Skeletal muscle tissue (tissue), 4 donors: Measurements from ENCODE around the gene HSPBAP1. TPM values are rescaled to one million over a fixed set of nuclear protein-coding genes. Genes with fewer than 3 reads are reported as not detected.
"Not testable (repeated sequence)": the region's sequence is repeated elsewhere in the genome, so short reads cannot be mapped to it uniquely, and the experiment has no call there.

Source experiments
- H3K27ac ChIP-seq: one replicate; pipeline ENCODE4 v1.7.0; 2013; ENCODE audit warnings: mild to moderate bottlenecking, low read depth, low read length, inconsistent platforms
- H3K27me3 ChIP-seq, 3 donors: one replicate each; pipeline ENCODE4 v1.7.0; 2013; ENCODE audit warnings: low read length in 3 of 3; ENCODE audit not compliant: control insufficient read depth in 3 of 3, insufficient read depth in 3 of 3
- H3K36me3 ChIP-seq, 3 donors: one replicate each; pipeline ENCODE4 v1.7.0; 2013; ENCODE audit warnings: low read length in 3 of 3; ENCODE audit not compliant: control insufficient read depth in 3 of 3, insufficient read depth in 3 of 3
- H3K4me1 ChIP-seq, 3 donors: one replicate each; pipeline ENCODE4 v1.7.0; 2013; ENCODE audit warnings: low read length in 3 of 3, mild to moderate bottlenecking in 3 of 3; ENCODE audit not compliant: control insufficient read depth in 3 of 3, insufficient read depth in 3 of 3
- H3K4me3 ChIP-seq, 3 donors: one replicate each; pipeline ENCODE4 v1.7.0; 2013; ENCODE audit warnings: low read length in 3 of 3
- H3K9ac ChIP-seq, 3 donors: one replicate each; pipeline ENCODE4 v1.7.0; 2013; ENCODE audit warnings: low read length in 3 of 3, mild to moderate bottlenecking in 3 of 3, moderate library complexity in 2 of 3, low read depth in 1 of 3
- H3K9me3 ChIP-seq, 3 donors: one replicate each; pipeline ENCODE4 v1.7.0; 2013; ENCODE audit warnings: low read length in 3 of 3; ENCODE audit not compliant: control insufficient read depth in 3 of 3
- total RNA-seq: library from RNA; depleted of rRNA; stranded (reverse); fragments of >200 nt; gene quantifications from one replicate; pipeline ENCODE4 v1.2.3, GENCODE V29; 2014
- donor health status: Osteomylitis.

The HSPBAP1 gene
- total RNA-seq, 1 donor from 2014 or later: 8.9 TPM

- Histone ChIP-seq H3K4me1 (no peaks in the 10 kb centered on the region), H3K36me3 (peaks cover 6 to 23% (median 13%) of the 10 kb centered on the region in 3 donors), H3K9me3 (no peaks in the 10 kb centered on the region), H3K9ac (no peak overlapping the region), H3K4me3 (no peak overlapping the region), H3K27me3 (no peaks in the 10 kb centered on the region), H3K27ac (no peak overlapping the region)
Observed at GRCh38 chr3:122745369-122746021, 48.1 kb downstream of the HSPBAP1 start.

- no peak overlapping the region for H3K4me3 ChIP-seq
- no peak overlapping the region for H3K27ac ChIP-seq
- H3K9ac ChIP-seq: no peak overlapping the region
- no peaks in the 10 kb centered on the region for H3K27me3 ChIP-seq
- H3K4me1 ChIP-seq: no peaks in the 10 kb centered on the region
- H3K9me3 ChIP-seq: no peaks in the 10 kb centered on the region
- peaks cover 12 to 33% (median 28%) of the 10 kb centered on the region in 3 donors for H3K36me3 ChIP-seq
Observed at GRCh38 chr3:122743581-122744120, 50.0 kb downstream of the HSPBAP1 start.

GRCh38 chr3:122742234-122742633 is 51.4 kb downstream of the HSPBAP1 start:
- no peaks in the 10 kb centered on the region for H3K27me3 ChIP-seq
- H3K4me3 ChIP-seq: no peak overlapping the region
- H3K9me3 ChIP-seq: no peaks in the 10 kb centered on the region
- no peak overlapping the region for H3K9ac ChIP-seq
- no peak overlapping the region for H3K27ac ChIP-seq
- H3K4me1 ChIP-seq: no peaks in the 10 kb centered on the region
- H3K36me3 ChIP-seq: peaks cover 12 to 33% (median 28%) of the 10 kb centered on the region in 3 donors

GRCh38 chr3:122739172-122739571 is 54.5 kb downstream of the HSPBAP1 start:
- Histone ChIP-seq H3K36me3 (peaks cover 12 to 33% (median 28%) of the 10 kb centered on the region in 3 donors), H3K27ac (no peak overlapping the region), H3K9me3 (no peaks in the 10 kb centered on the region), H3K27me3 (no peaks in the 10 kb centered on the region), H3K9ac (no peak overlapping the region), H3K4me1 (no peaks in the 10 kb centered on the region), H3K4me3 (no peak overlapping the region)

- not testable (repeated sequence) for H3K9me3 ChIP-seq, H3K27ac ChIP-seq, H3K9ac ChIP-seq, H3K4me3 ChIP-seq, H3K4me1 ChIP-seq, H3K27me3 ChIP-seq, H3K36me3 ChIP-seq
Observed at GRCh38 chr3:122732682-122733525, 60.7 kb downstream of the HSPBAP1 start.

GRCh38 chr3:122730240-122730639 is 63.4 kb downstream of the HSPBAP1 start:
- Histone ChIP-seq H3K4me3 (no peak overlapping the region), H3K4me1 (no peaks in the 10 kb centered on the region), H3K36me3 (peaks cover 0 to 7% (median 0%) of the 10 kb centered on the region in 3 donors), H3K27me3 (no peaks in the 10 kb centered on the region), H3K9me3 (no peaks in the 10 kb centered on the region), H3K9ac (no peak overlapping the region), H3K27ac (no peak overlapping the region)

- Histone ChIP-seq H3K36me3 (peaks cover 0 to 7% (median 0%) of the 10 kb centered on the region in 3 donors), H3K27me3 (no peaks in the 10 kb centered on the region), H3K4me1 (no peaks in the 10 kb centered on the region), H3K4me3 (no peak overlapping the region), H3K9ac (no peak overlapping the region), H3K9me3 (no peaks in the 10 kb centered on the region), H3K27ac (no peak overlapping the region)
Observed at GRCh38 chr3:122728756-122729514, 64.7 kb downstream of the HSPBAP1 start.

- H3K9me3 ChIP-seq: no peaks in the 10 kb centered on the region
- H3K27ac ChIP-seq: no peak overlapping the region
- no peaks in the 10 kb centered on the region for H3K4me1 ChIP-seq
- no peaks in the 10 kb centered on the region for H3K27me3 ChIP-seq
- H3K36me3 ChIP-seq: peaks cover 0 to 7% (median 0%) of the 10 kb centered on the region in 3 donors
- no peak overlapping the region for H3K9ac ChIP-seq
- H3K4me3 ChIP-seq: no peak overlapping the region
Observed at GRCh38 chr3:122728186-122728585, 65.4 kb downstream of the HSPBAP1 start.

- H3K9ac ChIP-seq: no peak overlapping the region
Observed at GRCh38 chr3:122727766-122728165, 65.9 kb downstream of the HSPBAP1 start.

More at GRCh38 chr3:122727766-122728165, 65.9 kb downstream of the HSPBAP1 start:
- Histone ChIP-seq H3K4me3 (no peak overlapping the region), H3K4me1 (no peaks in the 10 kb centered on the region), H3K36me3 (peaks cover 0 to 7% (median 0%) of the 10 kb centered on the region in 3 donors), H3K27ac (no peak overlapping the region), H3K27me3 (no peaks in the 10 kb centered on the region), H3K9me3 (no peaks in the 10 kb centered on the region)
